NCI-H2196 (cell line): ENCODE measurements around the gene SPDYA.

Source experiments
- DNase-seq: peaks from one replicate; lab custom pipeline; 2025; ENCODE audit not compliant: unreplicated experiment; lab: John Stamatoyannopoulos, UW

SPDYA gene

GRCh38 chr2:28824870-28825269 is 14.2 kb downstream of the SPDYA start:
- no peak for DNase-seq

- no peak for DNase-seq
Observed at GRCh38 chr2:28828382-28828781, 17.7 kb downstream of the SPDYA start.

GRCh38 chr2:28833740-28834470 is 23.3 kb downstream of the SPDYA start:
- no peak for DNase-seq

- no peak for DNase-seq
Observed at GRCh38 chr2:28835781-28836180, 25.1 kb downstream of the SPDYA start.

GRCh38 chr2:28838971-28839370 is 28.3 kb downstream of the SPDYA start:
- DNase-seq: no peak

- no peak for DNase-seq
Observed at GRCh38 chr2:28842042-28842441, 31.4 kb downstream of the SPDYA start.

- no peak for DNase-seq
Observed at GRCh38 chr2:28855193-28855592, 44.6 kb downstream of the SPDYA start.

- no peak for DNase-seq
Observed at GRCh38 chr2:28855977-28856376, 45.3 kb downstream of the SPDYA start.

GRCh38 chr2:28868611-28869010 is 58.0 kb downstream of the SPDYA start:
- no peak for DNase-seq

- DNase-seq: no peak
Observed at GRCh38 chr2:28869494-28870145, 59.0 kb downstream of the SPDYA start.

GRCh38 chr2:28870146-28870891 is 59.7 kb downstream of the SPDYA start, which contains the start of gene TRMT61B:
TRMT61B (minus strand) TSS chr2:28870309; CDS start chr2:28870277, 32 bp downstream.
- DNase-seq: peak; percentile 97

GRCh38 chr2:28871620-28872019 is 61.0 kb downstream of the SPDYA start:
- no peak for DNase-seq

- no peak for DNase-seq
Observed at GRCh38 chr2:28880193-28880592, 69.6 kb downstream of the SPDYA start.

- no peak for DNase-seq
Observed at GRCh38 chr2:28893488-28893887, 82.9 kb downstream of the SPDYA start.

- DNase-seq: peak; percentile 98
Observed at GRCh38 chr2:28894470-28895188, 84.0 kb downstream of the SPDYA start, which contains the start of gene WDR43. WDR43 (plus strand) TSS chr2:28894667; CDS start chr2:28894699, 32 bp downstream.

GRCh38 chr2:28895189-28895893 is 84.7 kb downstream of the SPDYA start:
- DNase-seq: no peak

- DNase-seq: no peak
Observed at GRCh38 chr2:28896906-28897305, 86.3 kb downstream of the SPDYA start.

GRCh38 chr2:28898048-28898447 is 87.4 kb downstream of the SPDYA start:
- DNase-seq: no peak
